H1 (cell line): ENCODE results near the gene NPPA. TPM values are rescaled to one million over a fixed set of nuclear protein-coding genes. Genes with fewer than 3 reads are reported as not detected.

Experiments
- ASH2L ChIP-seq: fragments of 200-600, 300-600 bp; sonication (generic); IDR thresholded peaks from one replicate; pipeline ENCODE4 v1.7.1; 2017; ENCODE audit warnings: low read length
- BCL11A ChIP-seq, 2 experiments: IDR thresholded peaks; one replicate each; pipeline ENCODE4 v1.6.1; 2011; ENCODE audit warnings: low read depth in 2 of 2, low read length in 2 of 2, mild to moderate bottlenecking in 2 of 2
- CHD7 ChIP-seq: fragments of 300-600 bp; sonication (generic); IDR thresholded peaks from 2 replicates; pipeline ENCODE4 v1.7.1; 2012; ENCODE audit warnings: low read length, moderate library complexity, mild to moderate bottlenecking, inconsistent platforms; ENCODE audit not compliant: insufficient replicate concordance
- CTBP2 ChIP-seq: IDR thresholded peaks from 2 replicates; pipeline ENCODE4 v1.7.0; 2011; ENCODE audit warnings: borderline replicate concordance, mild to moderate bottlenecking, moderate library complexity, mixed read lengths, low read length; ENCODE audit not compliant: insufficient read depth, insufficient read length
- EGR1 ChIP-seq: IDR thresholded peaks from 2 replicates; pipeline ENCODE4 v1.6.1; 2011; ENCODE audit warnings: low read depth, low read length, borderline replicate concordance
- KDM5A ChIP-seq: fragments of 200-600 bp; IDR thresholded peaks from 2 replicates; pipeline ENCODE4 v1.7.1; 2012; ENCODE audit warnings: mild to moderate bottlenecking, low read length, inconsistent platforms, mixed read lengths
- POLR2AphosphoS5 ChIP-seq: IDR thresholded peaks from 2 replicates; pipeline ENCODE4 v1.6.1; 2011; ENCODE audit warnings: low read depth, low read length
- RBBP5 ChIP-seq: IDR thresholded peaks from 2 replicates; pipeline ENCODE4 v1.7.1; 2012; ENCODE audit warnings: low read depth, mild to moderate bottlenecking, inconsistent platforms, low read length, moderate library complexity, borderline replicate concordance
- SIX5 ChIP-seq: IDR thresholded peaks from 2 replicates; pipeline ENCODE4 v1.6.1; 2011; ENCODE audit warnings: mild to moderate bottlenecking, low read depth, low read length
- SP1 ChIP-seq: IDR thresholded peaks from 2 replicates; pipeline ENCODE4 v1.6.1; 2011; ENCODE audit warnings: low read depth, low read length
- polyA plus RNA-seq, 7 experiments: library from polyadenylated mRNA; depleted of rRNA in 3 of 7; stranded (reverse) in 5 of 7; unstranded in 2 of 7; fragments of >200 nt in 5 of 7; fragments of 200-250 nt in 2 of 7; gene quantifications; 1 replicate in 5 of 7; 2 replicates in 1 of 7; 4 replicates in 1 of 7; pipeline versions ENCODE4 v1.2.1 to v1.2.3, GENCODE V29; 2011 to 2013; ENCODE audit warnings: missing spikeins in 2 of 7, mixed read lengths in 2 of 7
- total RNA-seq: library from RNA; stranded (reverse); fragmentation: NEBNext Ultra II Directional; extraction: Animal tissue kit (Norgen Biotek cat#: 25700); gene quantifications from 2 replicates; pipeline ENCODE4 v1.2.1, GENCODE V29; 2021

NPPA gene
- total and polyA plus RNA-seq, 2 of the 8 experiments (the other 6 are each of a cell fraction or from before 2014, with no cell fraction given), result not detected

- TF ChIP-seq CHD7, result no peak
- no peak for TF ChIP-seq EGR1
- no peak for TF ChIP-seq SP1
- TF ChIP-seq SIX5, result no peak
- no peak for TF ChIP-seq KDM5A
- TF ChIP-seq RBBP5, result no peak
- TF ChIP-seq BCL11A (IDR thresholded peaks at IDR 0.05; ENCODE audit: low read depth in 2 of 2, low read length in 2 of 2), result no peak
- no peak for TF ChIP-seq ASH2L
- TF ChIP-seq CTBP2, result no peak
- no peak for TF ChIP-seq POLR2AphosphoS5
These were observed 22.1 kb upstream of the NPPA start (continued) for GRCh38 chr1:11869650-11870207.
